HG03571 (cell line): Measurements from ENCODE around the gene SUSD1.

ENCODE experiments used
- ATAC-seq: cut with Tn5 transposase; IDR thresholded peaks from one replicate; pipeline ENCODE4 v1.9.1; 2021; ENCODE audit not compliant: unreplicated experiment

Gene SUSD1

GRCh38 chr9:111993319-111993718 lies 181.8 kb downstream of the SUSD1 start:
- ATAC-seq = no peak

- ATAC-seq = peak; percentile 71
These were observed 182.6 kb downstream of the SUSD1 start for GRCh38 chr9:111992523-111992922.

GRCh38 chr9:111991179-111991578 lies 183.9 kb downstream of the SUSD1 start:
- no peak for ATAC-seq
